GM19468 (cell line): Measurements from ENCODE around the gene FGD6.
A peak's percentile ranks its signal among the peaks of the same experiment; 100 is the strongest.
"Not testable (repeated sequence)": the region's sequence is repeated elsewhere in the genome, so short reads cannot be mapped to it uniquely, and the experiment has no call there.

Experiments
- ATAC-seq: cut with Tn5 transposase; IDR thresholded peaks from one replicate; pipeline ENCODE4 v1.9.1; 2021; ENCODE audit warnings: mild to moderate bottlenecking, moderate library complexity, moderate number of reproducible peaks; ENCODE audit not compliant: unreplicated experiment; ENCODE audit errors: extremely low read depth

Gene FGD6

DNA sequence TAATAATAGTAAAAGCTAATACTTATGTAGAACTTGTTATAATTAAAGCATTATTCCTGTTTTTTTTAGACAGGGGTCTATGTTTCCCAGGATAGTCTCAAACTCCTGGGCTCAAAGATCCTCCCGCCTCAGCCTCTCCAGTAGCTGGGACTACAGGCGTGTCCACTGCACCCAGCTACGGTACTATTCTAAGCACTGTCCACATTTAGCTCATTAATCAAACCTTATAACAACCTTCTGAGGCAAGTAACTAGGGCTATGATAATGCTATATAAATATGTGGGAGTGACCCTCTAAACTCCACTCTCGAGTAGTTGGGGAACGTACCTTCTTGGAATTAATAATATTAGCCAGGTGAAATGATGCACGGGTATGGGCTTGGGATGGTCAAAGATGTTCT lies 83.2 kb downstream of the FGD6 start:
- ATAC-seq = no peak

DNA sequence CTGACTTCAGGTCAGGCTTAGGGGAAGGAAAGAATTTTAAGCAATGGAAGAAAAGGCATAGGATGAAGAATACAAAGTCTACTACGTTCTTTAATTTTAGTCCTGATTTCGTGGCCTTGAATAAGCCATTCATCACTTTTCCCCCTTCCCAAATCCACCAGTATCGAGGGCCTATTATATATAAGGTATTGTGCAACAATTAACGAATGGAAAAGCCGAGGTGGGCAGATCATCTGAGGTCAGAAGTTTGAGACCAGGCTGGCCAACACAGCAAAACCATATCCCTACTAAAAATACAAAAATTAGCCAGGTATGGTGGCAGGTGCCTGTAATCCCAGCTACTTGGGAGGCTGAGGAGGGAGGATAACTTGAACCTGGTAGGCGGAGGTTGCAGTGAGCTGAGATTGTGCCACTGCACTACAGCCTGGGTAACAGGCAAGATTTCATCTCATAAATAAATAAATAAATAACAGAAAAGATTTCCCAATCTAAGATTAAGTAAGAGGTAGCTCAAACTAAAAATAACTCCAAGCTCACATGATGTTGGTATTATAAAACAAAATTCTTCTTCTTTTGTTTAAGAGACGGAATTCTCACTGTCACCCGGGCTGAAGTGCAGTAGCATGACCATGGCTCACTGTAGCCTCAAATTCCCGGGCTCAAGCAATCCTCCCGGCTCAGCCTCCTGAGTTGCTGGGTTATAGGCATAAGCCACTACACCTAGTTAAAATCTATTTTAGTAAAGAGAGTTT lies 85.5 kb downstream of the FGD6 start:
- ATAC-seq = no peak

DNA sequence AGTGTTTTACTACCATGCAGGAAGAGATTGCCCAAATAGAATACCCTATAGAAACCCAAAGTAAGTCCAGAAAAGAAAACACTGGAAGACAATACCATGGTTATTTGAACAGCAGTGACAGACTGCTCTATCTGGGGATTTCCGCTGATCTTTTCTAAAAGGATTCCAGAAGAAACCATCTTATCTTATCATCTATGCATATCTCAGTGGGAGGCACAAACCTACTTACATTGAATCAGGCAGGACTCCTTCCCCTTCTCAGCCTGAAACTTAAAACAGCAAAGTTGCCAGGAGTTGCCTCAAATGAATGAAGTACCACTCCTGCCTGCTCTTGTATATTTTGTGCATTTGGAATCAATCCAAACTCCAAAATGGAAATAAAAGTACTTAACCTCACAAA lies 87.2 kb downstream of the FGD6 start:
- ATAC-seq = no peak

DNA sequence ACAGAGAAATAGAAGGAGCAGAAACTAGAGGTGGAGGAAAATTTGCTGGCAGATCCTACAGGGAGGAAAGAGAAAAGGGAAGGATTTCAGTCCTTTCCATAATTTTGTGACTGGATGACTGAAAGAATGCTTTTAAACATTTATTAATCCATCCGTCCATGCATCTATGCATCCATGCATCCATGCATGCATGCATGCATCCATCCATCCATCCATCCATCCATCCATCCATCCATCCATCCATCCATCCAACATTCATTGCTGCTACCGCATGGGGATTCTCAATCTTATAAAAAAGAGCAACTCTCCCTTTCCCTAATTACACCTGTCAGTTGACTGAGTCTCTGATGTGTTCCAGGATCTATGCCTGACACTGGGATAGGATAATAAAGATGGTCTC lies 88.2 kb downstream of the FGD6 start:
- no peak for ATAC-seq

DNA sequence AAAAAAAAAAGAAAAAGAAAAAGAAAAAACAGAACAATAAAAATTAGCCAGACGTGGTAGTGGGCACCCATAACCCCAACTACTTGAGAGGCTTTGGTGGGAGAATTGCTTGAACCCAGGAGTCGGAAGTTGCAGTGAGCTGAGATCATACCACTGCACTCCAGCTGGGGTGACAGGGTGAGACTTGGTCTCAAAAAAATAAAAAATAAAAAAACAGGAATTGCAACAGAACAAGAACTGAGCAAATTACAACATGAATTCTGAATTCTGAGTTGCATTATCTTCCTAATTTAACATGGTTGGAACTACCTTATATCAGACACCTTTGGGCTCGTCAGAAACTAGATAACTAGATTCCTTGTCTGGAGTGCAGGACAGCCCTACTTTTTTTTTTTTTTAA lies 90.5 kb downstream of the FGD6 start:
- ATAC-seq = no peak

DNA sequence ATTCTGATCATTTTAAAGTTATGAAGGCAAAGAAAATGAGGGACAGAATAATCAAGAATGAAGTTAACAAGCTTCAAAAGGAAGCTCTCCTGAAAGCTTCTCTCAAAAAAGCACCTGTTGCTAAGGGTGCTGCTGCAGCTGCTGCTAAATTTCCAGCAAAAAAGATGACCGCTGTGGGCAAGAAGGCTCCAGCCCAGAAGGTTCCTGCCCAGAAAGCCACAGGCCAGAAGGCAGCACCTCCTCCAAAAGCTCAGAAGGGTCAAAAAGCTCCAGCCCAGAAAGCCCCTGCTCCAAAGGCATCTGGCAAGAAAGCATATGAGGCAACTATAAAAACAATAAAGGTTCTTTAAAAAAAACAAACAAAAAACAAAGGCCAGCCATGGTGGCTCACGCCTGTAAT lies 91.2 kb downstream of the FGD6 start:
- ATAC-seq = no peak

DNA sequence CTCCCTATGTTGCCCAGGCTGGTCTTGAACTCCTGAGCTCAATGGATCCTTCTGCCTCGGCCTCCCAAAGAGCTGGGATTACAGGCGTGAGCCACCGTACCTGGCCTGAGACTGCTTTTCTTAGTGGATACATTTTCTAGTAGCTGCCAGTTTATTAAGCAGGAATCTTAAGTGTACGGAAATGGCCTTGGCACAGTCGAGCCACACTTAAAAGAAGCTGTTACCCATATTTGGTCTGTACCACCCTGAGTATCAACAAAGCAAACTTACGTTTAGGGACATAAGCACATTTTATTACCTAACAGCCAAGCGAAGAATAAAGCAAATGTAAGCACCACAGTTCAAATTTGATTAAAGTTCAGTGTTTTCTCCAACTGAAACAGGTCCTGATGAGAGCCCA lies 93.2 kb downstream of the FGD6 start:
- ATAC-seq = no peak

DNA sequence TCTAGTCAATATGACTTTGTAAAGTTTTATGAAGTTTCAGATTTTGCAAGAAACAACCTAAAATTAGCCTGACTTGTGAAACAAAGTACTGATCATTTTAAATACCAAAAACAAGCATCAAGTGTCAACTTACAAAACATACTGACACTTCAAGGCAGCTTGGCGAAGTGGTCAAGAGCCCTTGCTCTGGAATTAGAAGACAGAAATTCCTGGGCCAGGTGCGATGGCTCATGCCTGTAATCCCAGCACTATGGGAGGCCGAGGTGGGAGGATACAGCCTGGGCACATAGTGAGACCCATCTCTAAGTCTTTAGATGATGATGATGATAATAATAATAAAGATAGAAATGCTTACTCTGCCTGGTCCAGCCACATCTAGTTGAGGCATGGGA lies 98.5 kb downstream of the FGD6 start:
- ATAC-seq = no peak

DNA sequence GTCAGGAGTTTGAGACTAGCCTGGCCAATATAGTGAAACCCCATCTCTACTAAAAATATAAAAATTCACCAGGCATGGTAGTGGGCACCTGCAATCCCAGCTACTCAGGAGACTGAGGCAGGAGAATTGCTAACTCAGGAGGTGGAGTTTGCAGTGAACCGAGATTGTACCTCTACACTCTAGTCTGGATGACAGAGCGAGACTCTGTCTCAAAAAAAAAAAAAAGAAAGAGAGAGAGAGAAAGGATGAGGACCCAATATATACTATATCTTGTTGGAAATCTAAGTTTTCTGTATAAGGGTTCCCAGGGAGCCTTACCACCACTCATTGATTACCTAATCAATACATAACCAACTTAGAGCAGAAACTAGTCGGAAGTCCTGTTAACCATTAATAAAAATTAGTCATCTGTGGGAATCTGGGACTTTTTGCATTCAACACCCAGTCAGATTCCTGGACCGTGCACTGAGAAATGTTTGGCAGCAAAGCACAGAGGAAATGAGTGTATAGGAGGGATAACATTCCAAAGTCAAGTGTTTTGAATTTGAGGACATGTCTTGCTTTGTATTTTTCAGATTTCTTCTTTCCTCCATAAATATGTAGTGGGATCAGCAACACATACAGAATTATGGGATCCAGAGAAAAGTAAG lies 99.0 kb downstream of the FGD6 start:
- ATAC-seq = no peak

DNA sequence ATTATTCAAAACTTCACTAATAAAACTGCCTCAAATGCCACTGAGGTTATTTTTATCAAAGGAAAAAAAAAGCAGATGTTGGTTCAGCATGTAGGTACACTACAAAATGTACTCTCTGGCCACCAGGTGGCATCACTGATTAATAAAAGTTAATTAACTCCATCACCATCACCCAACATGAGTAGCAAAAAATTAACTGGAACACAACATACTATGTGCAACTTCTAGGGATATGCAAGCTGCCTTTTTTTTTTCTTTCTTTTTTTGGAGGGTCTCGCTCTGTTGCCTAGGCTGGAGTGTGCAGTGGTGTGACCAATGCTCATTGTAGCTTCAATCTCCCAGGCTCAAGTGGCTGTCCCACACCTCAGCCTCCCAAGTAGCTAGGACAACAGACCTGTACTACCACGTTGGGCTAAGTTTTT lies 100.1 kb downstream of the FGD6 start:
- no peak for ATAC-seq

DNA sequence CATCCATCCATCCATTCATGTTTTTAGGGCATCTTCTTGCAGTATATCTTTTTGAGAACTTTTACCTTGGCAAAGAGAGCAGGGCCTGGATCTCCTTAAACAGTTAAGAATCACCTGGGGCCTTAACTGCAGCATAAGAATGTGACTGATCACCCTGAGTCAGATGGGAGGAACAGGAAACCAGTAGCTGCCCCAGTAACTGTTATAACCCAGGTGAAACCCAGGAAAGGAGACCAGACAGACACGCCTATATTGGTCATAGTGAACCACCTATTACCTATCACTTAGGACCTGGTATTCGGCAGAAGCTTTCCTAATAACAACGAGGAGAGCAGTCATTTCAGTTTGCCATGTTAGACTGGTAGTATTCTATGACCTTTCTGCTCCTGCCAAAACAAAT lies 100.5 kb downstream of the FGD6 start:
- no peak for ATAC-seq

DNA sequence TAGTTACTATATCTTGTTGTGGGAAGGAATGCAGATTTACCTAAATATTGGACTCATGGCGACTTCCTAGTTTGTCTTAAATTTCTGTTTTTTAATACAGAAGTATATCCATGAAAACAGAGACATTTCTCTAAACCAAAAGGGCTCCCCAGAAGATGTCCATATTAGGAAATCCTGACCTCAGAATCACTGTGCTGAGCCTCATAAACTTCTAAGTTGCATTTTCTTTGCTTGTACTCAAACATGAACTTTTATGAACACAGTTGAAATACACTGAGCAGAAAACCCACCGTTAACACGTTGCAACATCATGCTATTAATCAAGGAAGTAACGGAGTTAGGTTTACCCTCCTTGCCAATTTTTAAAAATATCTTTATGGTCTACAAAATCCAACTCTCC lies 100.9 kb downstream of the FGD6 start:
- no peak for ATAC-seq

DNA sequence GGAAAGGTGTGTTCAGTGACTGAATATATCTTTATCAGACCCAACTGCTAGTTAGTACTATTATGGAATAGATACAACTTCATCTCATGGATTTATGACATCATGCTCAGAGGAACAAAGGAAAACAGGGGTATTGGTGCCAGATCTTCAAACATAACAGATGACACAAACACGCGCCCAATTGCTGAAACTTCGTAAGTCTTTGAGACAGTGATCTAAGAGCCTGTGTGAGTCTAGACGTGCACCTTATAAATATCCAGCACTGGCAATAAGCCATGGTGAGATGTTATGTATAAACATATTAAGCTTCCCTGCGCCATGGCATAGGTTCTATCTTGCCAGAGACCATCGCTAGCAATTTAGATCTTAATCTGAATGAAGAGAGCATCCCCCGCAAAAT lies 101.6 kb downstream of the FGD6 start:
- ATAC-seq = no peak

DNA sequence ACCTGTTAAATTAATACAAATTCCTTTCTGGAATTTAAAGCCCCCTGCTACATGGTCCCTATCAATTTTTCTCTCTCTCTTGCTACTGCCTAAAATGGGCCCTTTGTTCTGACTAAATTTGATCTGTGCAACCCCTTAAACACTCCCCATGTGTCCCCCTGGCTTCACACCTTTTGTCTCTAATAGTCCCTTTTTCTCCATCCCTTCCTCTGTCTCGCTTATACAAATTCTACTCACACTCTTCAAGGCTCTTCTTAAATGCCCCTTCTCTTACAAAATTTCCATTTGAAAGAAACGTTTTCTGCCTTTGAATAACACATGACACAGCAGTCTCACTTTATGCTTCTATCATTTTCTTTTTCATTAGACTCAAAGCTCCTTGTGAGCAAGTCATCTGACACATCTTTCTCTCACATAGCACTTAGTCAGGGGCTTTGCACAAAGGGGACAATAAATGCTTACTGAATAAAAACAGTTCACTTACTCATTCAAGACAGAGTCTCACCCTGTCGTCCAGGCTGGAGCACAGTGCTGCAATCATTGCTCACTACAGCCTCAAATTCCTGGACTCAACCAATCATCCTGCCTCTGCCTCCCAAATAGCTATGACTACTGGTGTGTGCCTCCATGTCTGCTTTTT lies 102.4 kb downstream of the FGD6 start:
- no peak for ATAC-seq

DNA sequence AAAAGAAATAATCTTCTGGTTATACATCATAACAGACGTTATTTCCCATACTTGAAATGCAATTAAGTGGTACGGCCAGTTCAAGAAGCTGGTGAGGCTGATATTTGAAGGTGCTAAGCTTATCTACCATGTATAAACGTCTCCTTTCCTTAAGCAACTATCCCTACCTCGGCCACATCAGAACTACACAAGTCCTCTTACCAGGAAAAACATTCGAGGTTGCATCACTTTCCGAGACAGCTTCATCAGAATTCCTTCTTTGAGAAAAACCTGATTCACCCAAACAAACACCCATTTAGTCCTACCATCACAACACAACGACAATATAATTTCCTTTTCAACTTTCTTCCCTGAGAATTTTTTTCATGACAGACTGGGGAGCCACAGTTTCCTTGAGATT lies 109.9 kb downstream of the FGD6 start:
- ATAC-seq = no peak

DNA sequence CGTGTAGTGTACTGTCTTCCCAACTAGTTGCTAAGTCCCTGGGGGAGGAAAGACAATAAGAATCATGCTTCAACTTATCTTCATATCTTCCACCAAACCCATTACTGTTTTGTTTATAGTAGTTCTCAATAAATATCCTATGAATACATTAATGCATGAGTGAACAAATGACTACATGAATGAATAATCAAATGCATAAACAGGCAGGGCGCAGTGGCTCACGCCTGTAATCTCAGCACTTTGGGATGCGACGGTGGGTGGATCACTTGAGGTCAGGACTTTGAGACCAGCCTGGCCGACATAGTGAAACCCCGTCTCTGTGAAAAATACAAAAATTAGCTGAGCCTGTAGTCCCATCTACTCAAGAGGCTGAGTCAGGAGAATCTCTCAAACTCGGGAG lies 111.7 kb downstream of the FGD6 start:
- ATAC-seq = no peak

DNA sequence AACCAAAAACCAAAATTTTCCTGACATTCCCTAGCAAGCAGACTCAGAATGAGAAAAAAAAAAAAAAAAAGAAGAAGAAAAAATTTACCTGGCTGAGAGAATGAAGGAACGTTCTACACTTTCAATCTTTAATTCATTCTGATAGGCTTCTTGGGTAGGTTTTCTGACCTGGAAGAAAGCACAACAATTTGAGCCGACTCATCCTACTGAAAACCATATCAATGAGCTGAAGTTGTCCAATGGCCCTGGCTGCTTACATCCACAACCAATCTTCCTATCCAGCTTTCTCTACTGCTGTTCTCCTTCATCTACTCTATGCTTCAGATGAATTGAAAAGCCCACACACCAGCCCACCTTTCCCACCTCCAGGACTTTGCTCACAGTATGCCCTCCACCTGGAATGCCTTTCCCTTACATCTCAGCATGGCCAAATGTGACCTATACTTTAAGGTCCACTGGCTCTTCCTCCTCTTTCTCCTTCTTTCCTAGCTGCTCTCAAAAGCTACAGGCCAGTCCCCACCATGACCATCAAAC lies 112.3 kb downstream of the FGD6 start:
- ATAC-seq = no peak

DNA sequence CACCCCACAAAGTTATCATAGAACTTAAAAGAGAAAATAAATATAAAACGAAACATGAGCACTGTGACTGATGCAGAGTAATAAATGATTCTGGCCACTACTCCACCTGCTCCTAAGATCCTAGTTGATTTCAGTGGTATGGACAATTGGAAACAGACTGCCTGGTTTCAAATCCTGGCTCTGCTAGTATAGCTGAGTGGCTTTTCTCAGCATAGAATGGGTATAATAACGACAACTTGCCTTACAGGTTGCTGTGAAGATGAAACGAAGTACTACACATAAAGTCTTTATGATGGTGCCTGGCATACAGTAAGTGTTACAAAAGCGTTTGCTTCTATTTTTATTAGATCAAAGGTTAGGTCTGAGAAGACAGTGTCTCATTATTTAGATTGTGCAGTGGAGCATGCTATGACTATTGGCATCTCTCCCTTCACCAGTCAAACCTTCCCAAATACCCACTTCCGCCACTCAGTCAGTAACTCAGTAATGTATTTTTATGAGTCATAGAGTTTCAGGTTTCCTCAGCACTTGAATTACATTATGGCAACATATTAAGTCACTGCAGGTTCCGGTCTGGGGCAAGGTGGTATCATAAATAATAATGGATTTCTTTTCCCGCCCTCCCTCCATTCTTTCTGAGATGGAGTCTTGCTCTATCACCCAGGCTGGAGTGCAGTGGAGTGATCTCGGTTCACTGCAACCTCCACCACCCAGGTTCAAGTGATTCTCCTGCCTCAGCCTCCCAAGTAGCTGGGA lies 114.2 kb downstream of the FGD6 start:
- peak; percentile 98 for ATAC-seq

DNA sequence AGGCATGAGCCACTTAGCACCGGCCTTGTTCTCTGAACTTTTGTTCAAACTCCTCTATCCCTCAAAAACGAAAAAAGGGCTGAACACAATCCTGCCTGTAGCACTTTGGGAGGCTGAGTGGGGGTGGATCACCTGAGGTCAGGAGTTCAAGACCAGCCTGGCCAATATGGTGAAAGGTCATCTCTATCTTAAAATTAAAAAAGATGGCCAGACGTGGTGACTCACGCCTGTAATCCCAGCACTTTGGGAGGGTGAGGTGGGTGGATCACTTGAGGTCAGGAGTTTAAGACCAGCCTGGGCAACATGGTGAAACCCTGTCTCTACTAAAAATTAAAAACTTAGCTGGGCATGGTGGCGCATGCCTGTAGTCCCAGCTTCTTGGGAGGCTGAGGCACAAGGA lies 115.3 kb downstream of the FGD6 start:
- ATAC-seq = not testable (repeated sequence)

DNA sequence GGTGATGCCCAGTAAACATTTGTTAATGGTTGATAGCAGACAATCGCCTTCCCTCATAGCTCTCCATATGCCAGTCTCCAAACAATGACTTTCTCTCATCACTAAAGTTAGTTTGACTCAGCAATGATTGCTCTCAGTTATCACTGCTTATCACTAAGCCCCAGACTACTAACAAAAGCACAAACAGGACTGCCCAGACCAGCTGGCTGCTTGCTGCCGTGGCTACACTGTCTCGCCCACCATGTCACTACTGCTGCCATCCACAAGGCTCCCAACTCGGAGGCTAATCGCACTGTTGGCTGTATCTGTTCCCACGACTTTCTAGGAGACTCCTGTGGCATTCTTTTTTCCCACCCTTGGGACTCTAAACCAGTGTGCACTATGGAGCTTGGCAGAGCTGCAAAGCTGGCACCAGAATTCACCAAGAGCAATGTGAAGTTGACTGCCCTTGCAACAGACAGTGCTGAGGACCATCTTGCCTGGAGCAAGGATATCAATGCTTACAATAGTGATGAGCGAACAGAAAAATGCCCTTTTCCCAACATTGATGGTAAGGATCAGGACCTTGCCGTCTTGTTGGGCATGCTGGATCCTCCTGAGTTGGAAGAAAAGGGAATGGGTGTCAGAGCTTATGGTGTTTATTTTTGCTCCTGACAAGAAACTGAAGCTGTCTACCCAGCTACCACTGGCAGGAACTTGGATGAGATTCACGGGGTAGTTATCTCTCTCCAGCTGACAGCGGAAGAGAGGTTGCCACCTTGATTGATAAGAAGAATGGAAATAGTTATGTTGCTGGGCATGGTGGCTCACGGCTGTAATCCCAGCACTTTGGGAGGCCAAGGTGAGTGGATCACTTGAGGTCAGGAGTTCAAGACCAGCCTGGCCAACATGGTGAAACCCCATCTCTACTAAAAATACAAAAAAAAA lies 116.7 kb downstream of the FGD6 start:
- ATAC-seq = no peak
